ENCODE data around the gene PPP1R13B. TPM values are rescaled to one million over a fixed set of nuclear protein-coding genes. Genes with fewer than 3 reads are reported as not detected.

PPP1R13B gene
- polyA plus RNA-seq, 1 donor (not counting 4 experiments of a cell fraction or from before 2014, with no cell fraction given): 7.7 TPM

DNA sequence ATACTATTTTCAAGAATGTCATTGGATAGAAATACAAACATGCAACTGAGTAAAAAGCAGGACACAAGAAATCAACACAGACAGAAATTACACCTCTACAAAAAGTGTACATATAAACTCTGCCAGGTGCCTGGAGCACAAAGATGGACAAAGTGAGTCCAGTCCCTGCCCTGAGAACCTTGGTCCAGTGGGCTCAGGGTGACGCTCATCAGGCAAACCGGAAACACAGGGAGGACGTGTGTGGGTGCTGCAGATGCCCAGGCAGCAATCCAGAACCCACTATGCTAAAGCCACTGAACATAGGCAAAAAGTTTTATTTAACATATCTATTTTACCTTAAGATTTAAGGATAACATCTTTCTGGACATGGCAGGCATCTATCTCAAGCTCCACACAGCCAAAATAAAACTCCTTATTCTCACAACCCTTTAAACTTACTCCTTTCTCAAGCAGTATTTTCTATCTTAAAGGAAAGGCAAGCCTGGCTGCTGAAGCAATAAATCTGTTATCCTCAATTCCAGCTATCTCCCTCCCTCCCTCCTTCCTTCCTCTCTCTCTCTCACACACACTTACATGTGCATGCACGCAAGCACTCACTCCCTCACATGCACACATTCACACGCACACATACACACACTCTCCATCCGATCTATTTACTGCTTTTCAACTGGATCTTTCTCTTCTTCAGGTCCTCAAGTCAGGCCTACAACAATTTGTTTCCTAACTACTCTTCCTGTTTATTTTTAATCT is 10.2 kb downstream of the PPP1R13B start:
- DNase-seq (ENCODE audit: low read depth, low spot score): no peak
- dilution Hi-C loops (cut with MboI; ENCODE audit: extremely low pct_ligation_motif_present, low sequenced_read_pairs): no loop called here
- peaks cover 8% of the 10 kb centered on the region for H3K4me1 ChIP-seq (ENCODE audit: control insufficient read depth, extremely low read depth, insufficient read depth, low read length)
- no peak overlapping the region for H2AFZ ChIP-seq (ENCODE audit: control insufficient read depth, low read length)
- H3K4me3 ChIP-seq (ENCODE audit: control insufficient read depth in 2 of 3, extremely low read depth in 1 of 3, insufficient read depth in 2 of 3, low read depth in 1 of 3, low read length in 3 of 3): no peak overlapping the region
- H3K4me2 ChIP-seq (ENCODE audit: control insufficient read depth, extremely low read depth, insufficient read depth, low read depth, low read length): no peak overlapping the region
- no peak for FAIRE-seq
- no peak overlapping the region for H3K9ac ChIP-seq (ENCODE audit: control insufficient read depth, extremely low read depth, insufficient read depth, low read length)
- peaks cover 43% of the 10 kb centered on the region for H3K79me2 ChIP-seq (ENCODE audit: control insufficient read depth, insufficient read depth, low read length)
- no peaks in the 10 kb centered on the region for H3K9me1 ChIP-seq (ENCODE audit: control insufficient read depth, extremely low read depth, insufficient read depth, low read length)
- no peak overlapping the region for H3K27ac ChIP-seq (ENCODE audit: control insufficient read depth, insufficient read depth, low read length)
- TF ChIP-seq, protein P1, sequence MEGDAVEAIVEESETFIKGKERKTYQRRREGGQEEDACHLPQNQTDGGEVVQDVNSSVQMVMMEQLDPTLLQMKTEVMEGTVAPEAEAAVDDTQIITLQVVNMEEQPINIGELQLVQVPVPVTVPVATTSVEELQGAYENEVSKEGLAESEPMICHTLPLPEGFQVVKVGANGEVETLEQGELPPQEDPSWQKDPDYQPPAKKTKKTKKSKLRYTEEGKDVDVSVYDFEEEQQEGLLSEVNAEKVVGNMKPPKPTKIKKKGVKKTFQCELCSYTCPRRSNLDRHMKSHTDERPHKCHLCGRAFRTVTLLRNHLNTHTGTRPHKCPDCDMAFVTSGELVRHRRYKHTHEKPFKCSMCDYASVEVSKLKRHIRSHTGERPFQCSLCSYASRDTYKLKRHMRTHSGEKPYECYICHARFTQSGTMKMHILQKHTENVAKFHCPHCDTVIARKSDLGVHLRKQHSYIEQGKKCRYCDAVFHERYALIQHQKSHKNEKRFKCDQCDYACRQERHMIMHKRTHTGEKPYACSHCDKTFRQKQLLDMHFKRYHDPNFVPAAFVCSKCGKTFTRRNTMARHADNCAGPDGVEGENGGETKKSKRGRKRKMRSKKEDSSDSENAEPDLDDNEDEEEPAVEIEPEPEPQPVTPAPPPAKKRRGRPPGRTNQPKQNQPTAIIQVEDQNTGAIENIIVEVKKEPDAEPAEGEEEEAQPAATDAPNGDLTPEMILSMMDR (optimal IDR thresholded peaks at IDR 0.05 in 1 of 3, IDR thresholded peaks at IDR 0.05 in 1 of 3, conservative IDR thresholded peaks at IDR 0.05 in 1 of 3; ENCODE audit: extremely low read depth in 1 of 3, insufficient read depth in 2 of 3, low read length in 3 of 3): no peak
- no peak for TF ChIP-seq EZH2 (IDR thresholded peaks at IDR 0.05; ENCODE audit: low read length)
- H3K36me3 ChIP-seq (ENCODE audit: control insufficient read depth in 2 of 2, extremely low read depth in 1 of 2, insufficient read depth in 2 of 2, low read length in 2 of 2): no peaks in the 10 kb centered on the region
- no peaks in the 10 kb centered on the region for H3K27me3 ChIP-seq (ENCODE audit: control insufficient read depth, extremely low read depth, insufficient read depth, low read length)
- H4K20me1 ChIP-seq (ENCODE audit: control insufficient read depth, extremely low read depth, insufficient read depth, low read length): no peaks in the 10 kb centered on the region
- no peaks in the 10 kb centered on the region for H3K9me3 ChIP-seq (ENCODE audit: control insufficient read depth, low read depth, low read length)

DNA sequence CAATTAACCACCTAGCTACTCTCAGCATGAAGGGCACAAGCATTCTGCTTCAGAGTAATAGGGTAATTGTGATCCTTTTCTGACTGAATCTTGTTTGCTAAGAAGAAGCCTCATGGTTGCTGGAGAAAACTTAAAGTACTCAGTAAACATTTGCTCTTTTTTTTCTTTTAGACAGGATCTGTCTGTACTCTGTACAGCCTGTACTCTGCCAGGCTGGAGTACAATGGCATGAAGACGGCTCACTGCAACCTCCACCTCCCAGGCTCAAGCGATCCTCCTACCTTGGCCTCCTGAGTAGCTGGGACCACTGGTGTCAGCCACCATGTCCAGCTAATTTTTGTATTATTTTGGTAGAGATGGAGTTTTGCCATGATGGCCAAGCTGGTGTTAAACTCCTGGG is 12.4 kb downstream of the PPP1R13B start:
- Histone ChIP-seq H2AFZ (ENCODE audit: control insufficient read depth, low read length) (no peak overlapping the region), H3K4me1 (ENCODE audit: control insufficient read depth, extremely low read depth, insufficient read depth, low read length) (peaks cover 6% of the 10 kb centered on the region), H3K27me3 (ENCODE audit: control insufficient read depth, extremely low read depth, insufficient read depth, low read length) (no peaks in the 10 kb centered on the region), H3K4me2 (ENCODE audit: control insufficient read depth, extremely low read depth, insufficient read depth, low read depth, low read length) (no peak overlapping the region), H3K9me3 (ENCODE audit: control insufficient read depth, low read depth, low read length) (no peaks in the 10 kb centered on the region), H3K36me3 (ENCODE audit: control insufficient read depth in 2 of 2, extremely low read depth in 1 of 2, insufficient read depth in 2 of 2, low read length in 2 of 2) (no peaks in the 10 kb centered on the region), H3K27ac (ENCODE audit: control insufficient read depth, insufficient read depth, low read length) (no peak overlapping the region), H3K4me3 (ENCODE audit: control insufficient read depth in 2 of 3, extremely low read depth in 1 of 3, insufficient read depth in 2 of 3, low read depth in 1 of 3, low read length in 3 of 3) (no peak overlapping the region), H3K79me2 (ENCODE audit: control insufficient read depth, insufficient read depth, low read length) (peaks cover 45% of the 10 kb centered on the region), H3K9me1 (ENCODE audit: control insufficient read depth, extremely low read depth, insufficient read depth, low read length) (no peaks in the 10 kb centered on the region), H3K9ac (ENCODE audit: control insufficient read depth, extremely low read depth, insufficient read depth, low read length) (no peak overlapping the region), H4K20me1 (ENCODE audit: control insufficient read depth, extremely low read depth, insufficient read depth, low read length) (no peaks in the 10 kb centered on the region)
- DNase-seq (ENCODE audit: low read depth, low spot score) (no peak), FAIRE-seq (no peak)
- no peak for TF ChIP-seq EZH2 (IDR thresholded peaks at IDR 0.05; ENCODE audit: low read length)
- TF ChIP-seq, protein P1 (optimal IDR thresholded peaks at IDR 0.05 in 1 of 3, IDR thresholded peaks at IDR 0.05 in 1 of 3, conservative IDR thresholded peaks at IDR 0.05 in 1 of 3; ENCODE audit: extremely low read depth in 1 of 3, insufficient read depth in 2 of 3, low read length in 3 of 3): no peak
- dilution Hi-C loops (cut with MboI; ENCODE audit: extremely low pct_ligation_motif_present, low sequenced_read_pairs): no loop called here
